ENCODE measurements around the gene ZNF639. TPM values are rescaled to one million over a fixed set of nuclear protein-coding genes. Genes with fewer than 3 reads are reported as not detected.
A peak's percentile ranks its signal among the peaks of the same experiment; 100 is the strongest.
"Not testable (repeated sequence)": the region's sequence is repeated elsewhere in the genome, so short reads cannot be mapped to it uniquely, and the experiment has no call there.

Gene ZNF639
- total RNA-seq, 1 donor from 2014 or later = 51.6 TPM

DNA sequence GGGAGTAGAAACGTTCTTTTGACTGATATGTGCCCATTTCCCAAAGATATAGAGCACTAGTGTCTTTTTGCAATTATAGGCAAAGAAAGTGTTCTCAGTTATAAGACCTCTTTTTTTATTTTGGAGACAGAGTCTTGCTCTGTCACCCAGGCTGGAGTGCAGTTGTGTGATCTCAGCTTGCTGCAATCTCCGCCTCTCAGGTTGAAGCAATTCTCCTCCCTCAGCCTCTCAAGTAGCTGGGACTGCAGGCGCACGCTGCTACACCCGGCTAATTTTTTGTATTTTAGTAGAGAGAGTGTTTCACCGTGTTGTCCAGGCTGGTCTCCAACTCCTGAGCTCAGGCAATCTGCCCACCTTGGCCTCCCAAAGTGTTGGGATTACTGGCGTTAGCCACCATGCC lies 20.7 kb upstream of the ZNF639 start:
- FAIRE-seq (no peak), DNase-seq (ENCODE audit: low read depth) (no peak)
- Histone ChIP-seq H3K36me3 (ENCODE audit: control insufficient read depth, insufficient read depth, low read length) (no peaks in the 10 kb centered on the region), H3K4me3 (ENCODE audit: low read depth, low read length) (no peak overlapping the region), H3K27me3 (ENCODE audit: control insufficient read depth, insufficient read depth, low read length) (no peaks in the 10 kb centered on the region)
- TF ChIP-seq, protein P1, sequence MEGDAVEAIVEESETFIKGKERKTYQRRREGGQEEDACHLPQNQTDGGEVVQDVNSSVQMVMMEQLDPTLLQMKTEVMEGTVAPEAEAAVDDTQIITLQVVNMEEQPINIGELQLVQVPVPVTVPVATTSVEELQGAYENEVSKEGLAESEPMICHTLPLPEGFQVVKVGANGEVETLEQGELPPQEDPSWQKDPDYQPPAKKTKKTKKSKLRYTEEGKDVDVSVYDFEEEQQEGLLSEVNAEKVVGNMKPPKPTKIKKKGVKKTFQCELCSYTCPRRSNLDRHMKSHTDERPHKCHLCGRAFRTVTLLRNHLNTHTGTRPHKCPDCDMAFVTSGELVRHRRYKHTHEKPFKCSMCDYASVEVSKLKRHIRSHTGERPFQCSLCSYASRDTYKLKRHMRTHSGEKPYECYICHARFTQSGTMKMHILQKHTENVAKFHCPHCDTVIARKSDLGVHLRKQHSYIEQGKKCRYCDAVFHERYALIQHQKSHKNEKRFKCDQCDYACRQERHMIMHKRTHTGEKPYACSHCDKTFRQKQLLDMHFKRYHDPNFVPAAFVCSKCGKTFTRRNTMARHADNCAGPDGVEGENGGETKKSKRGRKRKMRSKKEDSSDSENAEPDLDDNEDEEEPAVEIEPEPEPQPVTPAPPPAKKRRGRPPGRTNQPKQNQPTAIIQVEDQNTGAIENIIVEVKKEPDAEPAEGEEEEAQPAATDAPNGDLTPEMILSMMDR (IDR thresholded peaks at IDR 0.05; ENCODE audit: insufficient read depth, low read length, severe bottlenecking) = no peak

DNA sequence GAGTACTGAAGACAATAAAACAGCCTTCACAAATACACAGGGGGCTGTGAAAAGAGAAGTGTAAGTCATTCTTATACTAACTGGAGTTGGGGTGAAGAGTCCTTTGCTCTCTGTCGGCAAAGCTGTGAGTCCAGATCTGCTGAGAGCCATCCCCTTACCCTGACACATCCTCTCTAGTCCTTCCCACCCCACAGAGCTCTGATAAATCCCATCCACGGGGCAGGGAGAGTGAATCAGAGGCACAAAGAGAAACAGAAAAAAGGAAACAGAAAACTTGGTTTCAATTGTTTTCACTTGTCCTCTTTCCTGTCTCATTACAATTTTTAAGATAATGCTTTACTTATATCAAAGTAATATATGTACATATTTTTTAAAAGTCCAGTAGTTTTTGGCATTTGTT lies 18.2 kb upstream of the ZNF639 start:
- FAIRE-seq (no peak), DNase-seq (ENCODE audit: low read depth) (no peak)
- H3K4me3 ChIP-seq (ENCODE audit: low read depth, low read length) = no peak overlapping the region
- H3K27me3 ChIP-seq (ENCODE audit: control insufficient read depth, insufficient read depth, low read length) = no peaks in the 10 kb centered on the region
- TF ChIP-seq, protein P1 (IDR thresholded peaks at IDR 0.05; ENCODE audit: insufficient read depth, low read length, severe bottlenecking) = no peak
- H3K36me3 ChIP-seq (ENCODE audit: control insufficient read depth, insufficient read depth, low read length) = no peaks in the 10 kb centered on the region

DNA sequence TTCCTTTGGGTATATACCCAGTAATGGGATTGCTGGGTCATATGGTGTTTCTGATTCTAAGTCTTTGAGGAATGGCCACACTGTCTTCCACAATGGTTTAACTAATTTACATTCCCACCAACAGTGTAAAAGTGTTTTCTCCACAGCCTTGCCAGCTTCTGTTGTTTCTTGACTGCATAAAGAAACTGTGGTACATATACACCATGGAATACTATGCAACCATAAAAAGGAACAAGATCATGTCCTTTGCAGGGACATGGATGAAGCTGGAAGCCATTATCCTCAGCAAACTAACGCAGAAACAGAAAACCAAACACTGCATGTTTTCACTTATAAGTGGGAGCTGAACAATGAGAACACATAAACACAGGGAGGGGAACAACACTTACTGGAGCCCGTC lies 15.5 kb upstream of the ZNF639 start:
- not testable (repeated sequence) for H3K4me3 ChIP-seq (ENCODE audit: low read depth, low read length); H3K27me3 ChIP-seq (ENCODE audit: control insufficient read depth, insufficient read depth, low read length); DNase-seq (ENCODE audit: low read depth); FAIRE-seq; H3K36me3 ChIP-seq (ENCODE audit: control insufficient read depth, insufficient read depth, low read length)

GRCh38 chr3:179308001-179308400 lies 14.8 kb upstream of the ZNF639 start:
- TF ChIP-seq, protein P1 (IDR thresholded peaks at IDR 0.05; ENCODE audit: insufficient read depth, low read length, severe bottlenecking) = no peak
- FAIRE-seq (no peak), DNase-seq (ENCODE audit: low read depth) (peak; percentile 14)
- Histone ChIP-seq H3K4me3 (ENCODE audit: low read depth, low read length) (no peak overlapping the region), H3K27me3 (ENCODE audit: control insufficient read depth, insufficient read depth, low read length) (no peaks in the 10 kb centered on the region), H3K36me3 (ENCODE audit: control insufficient read depth, insufficient read depth, low read length) (no peaks in the 10 kb centered on the region)

GRCh38 chr3:179309225-179310078 lies 13.4 kb upstream of the ZNF639 start:
- Histone ChIP-seq H3K27me3 (ENCODE audit: control insufficient read depth, insufficient read depth, low read length) (no peaks in the 10 kb centered on the region), H3K36me3 (ENCODE audit: control insufficient read depth, insufficient read depth, low read length) (no peaks in the 10 kb centered on the region), H3K4me3 (ENCODE audit: low read depth, low read length) (no peak overlapping the region)
- FAIRE-seq (no peak), DNase-seq (ENCODE audit: low read depth) (no peak)
- TF ChIP-seq, protein P1 (IDR thresholded peaks at IDR 0.05; ENCODE audit: insufficient read depth, low read length, severe bottlenecking) = no peak

GRCh38 chr3:179318876-179319275 lies 4.0 kb upstream of the ZNF639 start:
- H3K36me3 ChIP-seq (ENCODE audit: control insufficient read depth, insufficient read depth, low read length) = no peaks in the 10 kb centered on the region
- DNase-seq (ENCODE audit: low read depth) = peak; percentile 77
- TF ChIP-seq, protein P1 (IDR thresholded peaks at IDR 0.05; ENCODE audit: insufficient read depth, low read length, severe bottlenecking) = no peak
- no peaks in the 10 kb centered on the region for H3K27me3 ChIP-seq (ENCODE audit: control insufficient read depth, insufficient read depth, low read length)
- FAIRE-seq = no peak
- no peak overlapping the region for H3K4me3 ChIP-seq (ENCODE audit: low read depth, low read length)

Data from bronchial epithelial cell (primary cell).